Upper lobe of left lung (tissue), 6 donors: Measurements from ENCODE around the gene RNASE8. TPM values are rescaled to one million over a fixed set of nuclear protein-coding genes. Genes with fewer than 3 reads are reported as not detected.
A peak's percentile ranks its signal among the peaks of the same experiment; 100 is the strongest.

Experiments
- ATAC-seq, 2 donors: fragments of 200-7000 bp; cut with Tn5 transposase; one replicate each; pipeline ENCODE4 v1.9.1; 2022; ENCODE audit warnings: mild to moderate bottlenecking in 2 of 2, moderate library complexity in 2 of 2; ENCODE audit not compliant: low FRiP score in 2 of 2
- DNase-seq, 2 donors: peaks; one replicate each; pipeline ENCODE4 v3.0.0-alpha.2; 2019 to 2020
- H3K27ac ChIP-seq, 4 donors: fragments of 200-600 bp; sonication (generic); one replicate each; pipeline ENCODE4 v1.5.1; 2016 to 2019
- H3K27me3 ChIP-seq, 4 donors: fragments of 200-600 bp; sonication (generic); one replicate each; pipeline ENCODE4 v1.5.1; 2017 to 2019
- H3K36me3 ChIP-seq, 4 donors: fragments of 200-600 bp; sonication (generic); one replicate each; pipeline ENCODE4 v1.5.1; 2016 to 2019
- H3K4me1 ChIP-seq, 4 donors: fragments of 200-600 bp; sonication (generic); one replicate each; pipeline ENCODE4 v1.5.1; 2018 to 2019
- H3K4me3 ChIP-seq, 4 donors: fragments of 200-600 bp; sonication (generic); one replicate each; pipeline ENCODE4 v1.5.1; 2017 to 2019; ENCODE audit warnings: mild to moderate bottlenecking in 2 of 4, moderate library complexity in 1 of 4
- H3K9me3 ChIP-seq, 4 donors: fragments of 200-600 bp; sonication (generic); one replicate each; pipeline ENCODE4 v1.5.1; 2018 to 2019
- CTCF ChIP-seq, 6 experiments: fragments of 450-650 bp in 4 of 6; fragments of 200-600 bp in 2 of 6; sonication (generic) in 2 of 6; IDR thresholded peaks; one replicate each; pipeline ENCODE4 v1.5.1; 2016 to 2019; ENCODE audit warnings: antibody characterized with exemption in 6 of 6
- EP300 ChIP-seq, 4 donors: sonication (generic); formaldehyde crosslinking; IDR thresholded peaks; one replicate each; pipeline ENCODE4 v1.5.1; 2017; ENCODE audit warnings: antibody characterized with exemption in 4 of 4, control low read depth in 2 of 4
- POLR2A ChIP-seq, 4 donors: fragments of 450-650 bp; IDR thresholded peaks; one replicate each; pipeline ENCODE4 v1.5.1; 2016 to 2017; ENCODE audit warnings: antibody characterized with exemption in 4 of 4, mild to moderate bottlenecking in 2 of 4
- POLR2AphosphoS5 ChIP-seq, 2 donors: sonication (generic); formaldehyde crosslinking; IDR thresholded peaks; one replicate each; pipeline ENCODE4 v1.5.1; 2017; ENCODE audit warnings: antibody characterized with exemption in 2 of 2
- WGBS, 2 donors: methylation state at CpG; one replicate each; pipeline ENCODE4 v1.1.5; 2017 to 2018; 5-methylcytosine and 5-hydroxymethylcytosine counted together
- total RNA-seq, 6 donors: library from RNA; depleted of rRNA in 4 of 6; stranded (reverse); fragments of >200 nt in 4 of 6; gene quantifications; one replicate each; pipeline versions ENCODE4 v1.1.0 to v1.2.1, GENCODE V29; 2016 to 2021
- donor health status: DM: no; HTN: no; CAD: no; lungs with moderate emphysema.
- donor health status: DM: no; HTN: yes; CAD: no; lungs with severe emphysema.

RNASE8 gene
- total RNA-seq, 6 donors from 2014 or later, result not detected

- Histone ChIP-seq H3K9me3 (no peaks in the 10 kb centered on the region), H3K4me1 (no peaks in the 10 kb centered on the region), H3K36me3 (peaks cover 5 to 94% (median 62%) of the 10 kb centered on the region in 4 donors), H3K4me3 (no peak overlapping the region), H3K27ac (no peak overlapping the region), H3K27me3 (no peaks in the 10 kb centered on the region)
- DNase-seq (peak in 1 of 2 donors; percentile 35), ATAC-seq (no peak)
- TF ChIP-seq EP300 (IDR thresholded peaks at IDR 0.05) (no peak), POLR2AphosphoS5 (IDR thresholded peaks at IDR 0.05) (no peak), CTCF (IDR thresholded peaks at IDR 0.05) (no peak), POLR2A (IDR thresholded peaks at IDR 0.05) (no peak)
- 88% methylated on average over 10 of the region's 10 CpGs for WGBS, 2 donors
Measured at GRCh38 chr14:21078726-21079125, 21.1 kb downstream of the RNASE8 start.

- DNase-seq (peak in 1 of 2 donors; percentile 73), ATAC-seq (no peak)
- Histone ChIP-seq H3K4me1 (peaks cover 10 to 19% (median 12%) of the 10 kb centered on the region in 4 donors), H3K27ac (no peak overlapping the region), H3K4me3 (no peak overlapping the region), H3K9me3 (no peaks in the 10 kb centered on the region), H3K27me3 (no peaks in the 10 kb centered on the region), H3K36me3 (peaks cover 5 to 96% (median 51%) of the 10 kb centered on the region in 4 donors)
- TF ChIP-seq POLR2AphosphoS5 (IDR thresholded peaks at IDR 0.05) (no peak), CTCF (IDR thresholded peaks at IDR 0.05) (no peak), POLR2A (IDR thresholded peaks at IDR 0.05) (no peak), EP300 (IDR thresholded peaks at IDR 0.05) (no peak)
- 92 to 95% methylated on average over 8 to 30 of the region's 30 CpGs for WGBS, 2 donors
Measured at GRCh38 chr14:21081521-21082142, 24.0 kb downstream of the RNASE8 start.

- WGBS, 2 donors, result 89 to 96% methylated on average over 8 to 11 of the region's 11 CpGs
- no peaks in the 10 kb centered on the region for H3K27me3 ChIP-seq
- no peak for TF ChIP-seq POLR2A (IDR thresholded peaks at IDR 0.05)
- TF ChIP-seq EP300 (IDR thresholded peaks at IDR 0.05), result no peak
- no peak for TF ChIP-seq CTCF (IDR thresholded peaks at IDR 0.05)
- no peak for TF ChIP-seq POLR2AphosphoS5 (IDR thresholded peaks at IDR 0.05)
- H3K4me3 ChIP-seq, result no peak overlapping the region
- ATAC-seq, result no peak
- DNase-seq, result peak in 1 of 2 donors; percentile 65
- peaks cover 10 to 24% (median 21%) of the 10 kb centered on the region in 4 donors for H3K4me1 ChIP-seq
- H3K9me3 ChIP-seq, result no peaks in the 10 kb centered on the region
- peak overlapping the region in 1 of 4 donors; percentile 75 for H3K27ac ChIP-seq
- H3K36me3 ChIP-seq, result peaks cover 5 to 88% (median 40%) of the 10 kb centered on the region in 4 donors
Measured at GRCh38 chr14:21083565-21084325, 26.1 kb downstream of the RNASE8 start.

- 89 to 90% methylated on average over 2 of the region's 2 CpGs for WGBS, 2 donors
- Histone ChIP-seq H3K27ac (peak overlapping the region; percentile 57 to 75 (median 72)), H3K4me1 (peaks cover 10 to 24% (median 21%) of the 10 kb centered on the region in 4 donors), H3K36me3 (peaks cover 7 to 88% (median 36%) of the 10 kb centered on the region in 4 donors), H3K27me3 (no peaks in the 10 kb centered on the region), H3K4me3 (no peak overlapping the region), H3K9me3 (no peaks in the 10 kb centered on the region)
- TF ChIP-seq POLR2A (IDR thresholded peaks at IDR 0.05) (no peak), CTCF (IDR thresholded peaks at IDR 0.05) (no peak), POLR2AphosphoS5 (IDR thresholded peaks at IDR 0.05) (no peak), EP300 (IDR thresholded peaks at IDR 0.05) (no peak)
- ATAC-seq (no peak), DNase-seq (no peak)
Measured at GRCh38 chr14:21084396-21084795, 26.8 kb downstream of the RNASE8 start.
